Activated T-helper 17 cell treated with anti-CD3 and anti-CD28 coated beads, Interleukin-2, amount 50 U/mL, for 72 hours (primary cell): ENCODE measurements around the gene TMEM132C. TPM values are rescaled to one million over a fixed set of nuclear protein-coding genes. Genes with fewer than 3 reads are reported as not detected.
"Not testable (repeated sequence)": the region's sequence is repeated elsewhere in the genome, so short reads cannot be mapped to it uniquely, and the experiment has no call there.

ENCODE experiments used
- ATAC-seq: fragments of 150-1000 bp; cut with Tn5 transposase; replicated peaks from 2 replicates; pipeline ENCODE4 v1.10.0; 2021; ENCODE audit warnings: mild to moderate bottlenecking, moderate library complexity
- H3K27ac Mint-ChIP-seq: one replicate; pipeline ENCODE4 v1.8.0; 2022; ENCODE audit warnings: mixed read lengths
- H3K27me3 Mint-ChIP-seq: one replicate; pipeline ENCODE4 v1.8.0; 2022; ENCODE audit warnings: mixed read lengths
- H3K36me3 Mint-ChIP-seq: one replicate; pipeline ENCODE4 v1.8.0; 2022; ENCODE audit warnings: low read depth, mild to moderate bottlenecking, mixed read lengths
- H3K4me1 Mint-ChIP-seq: one replicate; pipeline ENCODE4 v1.8.0; 2022; ENCODE audit warnings: mixed read lengths
- H3K4me3 Mint-ChIP-seq: one replicate; pipeline ENCODE4 v1.8.0; 2022; ENCODE audit warnings: mild to moderate bottlenecking, mixed read lengths
- H3K9me3 Mint-ChIP-seq: one replicate; pipeline ENCODE4 v1.8.0; 2022; ENCODE audit warnings: mixed read lengths
- total RNA-seq, 2 donors: library from RNA; stranded (reverse); gene quantifications; one replicate each; pipeline ENCODE4 v1.2.3, GENCODE V29; 2022

TMEM132C gene
- not detected for total RNA-seq

GRCh38 chr12:128267131-128267622 lies at the start of gene TMEM132C:
Gene TMEM132C, plus strand, starts transcription at chr12:128267170. Its CDS starts 233 bp downstream, at chr12:128267403.
- Mint-ChIP-seq H3K27me3 (peaks cover 28% of the 10 kb centered on the region), H3K9me3 (no peaks in the 10 kb centered on the region), H3K36me3 (no peaks in the 10 kb centered on the region), H3K27ac (no peak within 1 kb of the TSS), H3K4me3 (no peak within 1 kb of the TSS), H3K4me1 (no peaks in the 10 kb centered on the region)
- ATAC-seq = no peak

GRCh38 chr12:128224226-128224625 lies 42.7 kb upstream of the TMEM132C start:
- Mint-ChIP-seq H3K9me3 (peaks cover 12% of the 10 kb centered on the region), H3K4me3 (no peak overlapping the region), H3K4me1 (no peaks in the 10 kb centered on the region), H3K27ac (no peak overlapping the region), H3K27me3 (no peaks in the 10 kb centered on the region), H3K36me3 (no peaks in the 10 kb centered on the region)
- no peak for ATAC-seq

- H3K4me1 Mint-ChIP-seq = no peaks in the 10 kb centered on the region
- no peak for ATAC-seq
These were observed 38.4 kb upstream of the TMEM132C start for GRCh38 chr12:128228581-128228980.

GRCh38 chr12:128235635-128236417 lies 31.1 kb upstream of the TMEM132C start:
- Mint-ChIP-seq H3K4me1 (no peaks in the 10 kb centered on the region), H3K27ac (no peak overlapping the region), H3K27me3 (no peaks in the 10 kb centered on the region), H3K36me3 (no peaks in the 10 kb centered on the region), H3K9me3 (peaks cover 24% of the 10 kb centered on the region), H3K4me3 (no peak overlapping the region)
- no peak for ATAC-seq

More at GRCh38 chr12:128228581-128228980, 38.4 kb upstream of the TMEM132C start:
- Mint-ChIP-seq H3K4me3 (no peak overlapping the region), H3K27me3 (no peaks in the 10 kb centered on the region), H3K27ac (no peak overlapping the region), H3K9me3 (peaks cover 23% of the 10 kb centered on the region), H3K36me3 (no peaks in the 10 kb centered on the region)

- H3K27me3 Mint-ChIP-seq = no peaks in the 10 kb centered on the region
- no peak overlapping the region for H3K27ac Mint-ChIP-seq
- ATAC-seq = no peak
- no peaks in the 10 kb centered on the region for H3K36me3 Mint-ChIP-seq
- no peak overlapping the region for H3K4me3 Mint-ChIP-seq
- peaks cover 20% of the 10 kb centered on the region for H3K9me3 Mint-ChIP-seq
- no peaks in the 10 kb centered on the region for H3K4me1 Mint-ChIP-seq
These were observed 30.4 kb upstream of the TMEM132C start for GRCh38 chr12:128236525-128236924.

- ATAC-seq = no peak
- Mint-ChIP-seq H3K36me3 (no peaks in the 10 kb centered on the region), H3K9me3 (peaks cover 3% of the 10 kb centered on the region), H3K4me1 (no peaks in the 10 kb centered on the region), H3K27me3 (no peaks in the 10 kb centered on the region), H3K27ac (no peak overlapping the region), H3K4me3 (no peak overlapping the region)
These were observed 26.2 kb upstream of the TMEM132C start for GRCh38 chr12:128240745-128241144.

- Mint-ChIP-seq H3K9me3 (peaks cover 5% of the 10 kb centered on the region), H3K4me1 (no peaks in the 10 kb centered on the region), H3K27ac (no peak overlapping the region), H3K4me3 (no peak overlapping the region), H3K27me3 (no peaks in the 10 kb centered on the region), H3K36me3 (no peaks in the 10 kb centered on the region)
- no peak for ATAC-seq
These were observed 21.8 kb upstream of the TMEM132C start for GRCh38 chr12:128245121-128245520.

- Mint-ChIP-seq H3K36me3 (no peaks in the 10 kb centered on the region), H3K4me1 (no peaks in the 10 kb centered on the region), H3K27ac (no peak overlapping the region), H3K9me3 (peaks cover 5% of the 10 kb centered on the region), H3K4me3 (no peak overlapping the region), H3K27me3 (no peaks in the 10 kb centered on the region)
- no peak for ATAC-seq
These were observed 21.1 kb upstream of the TMEM132C start for GRCh38 chr12:128245905-128246304.

GRCh38 chr12:128250096-128250495 lies 16.9 kb upstream of the TMEM132C start:
- no peak overlapping the region for H3K4me3 Mint-ChIP-seq
- no peaks in the 10 kb centered on the region for H3K36me3 Mint-ChIP-seq
- H3K27ac Mint-ChIP-seq = no peak overlapping the region
- no peaks in the 10 kb centered on the region for H3K4me1 Mint-ChIP-seq
- H3K9me3 Mint-ChIP-seq = peaks cover 9% of the 10 kb centered on the region
- no peak for ATAC-seq
- H3K27me3 Mint-ChIP-seq = no peaks in the 10 kb centered on the region

- H3K27ac Mint-ChIP-seq, H3K4me3 Mint-ChIP-seq, H3K4me1 Mint-ChIP-seq, H3K36me3 Mint-ChIP-seq, H3K9me3 Mint-ChIP-seq, H3K27me3 Mint-ChIP-seq, ATAC-seq: not testable (repeated sequence)
These were observed 13.1 kb upstream of the TMEM132C start for GRCh38 chr12:128253829-128254228.

GRCh38 chr12:128258866-128259555 lies 8.0 kb upstream of the TMEM132C start:
- Mint-ChIP-seq H3K4me3 (no peak overlapping the region), H3K9me3 (peaks cover under 1% of the 10 kb centered on the region), H3K36me3 (no peaks in the 10 kb centered on the region), H3K27ac (no peak overlapping the region), H3K27me3 (no peaks in the 10 kb centered on the region), H3K4me1 (no peaks in the 10 kb centered on the region)
- no peak for ATAC-seq

- H3K27me3 Mint-ChIP-seq = no peaks in the 10 kb centered on the region
- H3K4me1 Mint-ChIP-seq = no peaks in the 10 kb centered on the region
- ATAC-seq = no peak
- no peaks in the 10 kb centered on the region for H3K9me3 Mint-ChIP-seq
- H3K36me3 Mint-ChIP-seq = no peaks in the 10 kb centered on the region
- H3K27ac Mint-ChIP-seq = no peak overlapping the region
- H3K4me3 Mint-ChIP-seq = no peak overlapping the region
These were observed 7.4 kb upstream of the TMEM132C start for GRCh38 chr12:128259556-128260070.

GRCh38 chr12:128261757-128262156 lies 5.2 kb upstream of the TMEM132C start:
- Mint-ChIP-seq H3K36me3 (no peaks in the 10 kb centered on the region), H3K9me3 (no peaks in the 10 kb centered on the region), H3K27me3 (peaks cover 13% of the 10 kb centered on the region), H3K27ac (no peak overlapping the region), H3K4me3 (no peak overlapping the region), H3K4me1 (no peaks in the 10 kb centered on the region)
- ATAC-seq = no peak

- Mint-ChIP-seq H3K4me3 (no peak overlapping the region), H3K36me3 (no peaks in the 10 kb centered on the region), H3K4me1 (no peaks in the 10 kb centered on the region), H3K27ac (no peak overlapping the region), H3K9me3 (no peaks in the 10 kb centered on the region), H3K27me3 (peaks cover 25% of the 10 kb centered on the region)
- ATAC-seq = no peak
These were observed 1.4 kb upstream of the TMEM132C start for GRCh38 chr12:128265566-128265965.

GRCh38 chr12:128266086-128266485 lies 884 bp upstream of the TMEM132C start:
- H3K27me3 Mint-ChIP-seq = peaks cover 25% of the 10 kb centered on the region
- H3K9me3 Mint-ChIP-seq = no peaks in the 10 kb centered on the region
- H3K4me1 Mint-ChIP-seq = no peaks in the 10 kb centered on the region
- H3K36me3 Mint-ChIP-seq = no peaks in the 10 kb centered on the region
- no peak for ATAC-seq
- H3K4me3 Mint-ChIP-seq = no peak overlapping the region
- no peak overlapping the region for H3K27ac Mint-ChIP-seq
